Amniotic stem cell (primary cell): ENCODE data around the gene SPINK2.
A peak's percentile ranks its signal among the peaks of the same experiment; 100 is the strongest.

ENCODE experiments used
- DNase-seq: peaks from one replicate; lab custom pipeline; 2025; lab: John Stamatoyannopoulos, UW

SPINK2 gene

GRCh38 chr4:56821381-56822243 lies at the start of gene SPINK2:
SPINK2 (minus strand) TSS chr4:56821701; CDS start chr4:56821662, 39 bp downstream.
- no peak for DNase-seq

- DNase-seq = peak; percentile 49
Measured at GRCh38 chr4:56870946-56871345, 49.4 kb upstream of the SPINK2 start.

GRCh38 chr4:56863441-56864139 lies 42.1 kb upstream of the SPINK2 start:
- DNase-seq = no peak

GRCh38 chr4:56861360-56861759 lies 39.9 kb upstream of the SPINK2 start:
- no peak for DNase-seq

- DNase-seq = no peak
Measured at GRCh38 chr4:56860781-56861180, 39.3 kb upstream of the SPINK2 start.

GRCh38 chr4:56859841-56860240 lies 38.3 kb upstream of the SPINK2 start:
- DNase-seq = no peak

- no peak for DNase-seq
Measured at GRCh38 chr4:56857601-56858309, 36.3 kb upstream of the SPINK2 start.

GRCh38 chr4:56856656-56857055 lies 35.2 kb upstream of the SPINK2 start:
- no peak for DNase-seq

- DNase-seq = no peak
Measured at GRCh38 chr4:56850910-56851309, 29.4 kb upstream of the SPINK2 start.

- no peak for DNase-seq
Measured at GRCh38 chr4:56844802-56845580, 23.5 kb upstream of the SPINK2 start.

GRCh38 chr4:56843421-56843899 lies 22.0 kb upstream of the SPINK2 start:
- DNase-seq = no peak

- DNase-seq = no peak
Measured at GRCh38 chr4:56840559-56840958, 19.1 kb upstream of the SPINK2 start.

GRCh38 chr4:56828784-56829535 lies 7.5 kb upstream of the SPINK2 start:
- no peak for DNase-seq

GRCh38 chr4:56823933-56824600 lies 2.6 kb upstream of the SPINK2 start:
- DNase-seq = no peak

GRCh38 chr4:56818797-56819196 lies 2.7 kb downstream of the SPINK2 start:
- DNase-seq = no peak

GRCh38 chr4:56817840-56818491 lies 3.5 kb downstream of the SPINK2 start:
- no peak for DNase-seq

GRCh38 chr4:56806666-56807065 lies 14.8 kb downstream of the SPINK2 start:
- no peak for DNase-seq

GRCh38 chr4:56804551-56804950 lies 16.9 kb downstream of the SPINK2 start:
- DNase-seq = no peak

- no peak for DNase-seq
Measured at GRCh38 chr4:56803471-56803870, 18.0 kb downstream of the SPINK2 start.
